HepG2 (cell line): ENCODE measurements around the gene SMG7. TPM values are rescaled to one million over a fixed set of nuclear protein-coding genes. Genes with fewer than 3 reads are reported as not detected.
A peak's percentile ranks its signal among the peaks of the same experiment; 100 is the strongest.

Experiments
- ATAC-seq: fragments of 200-7000 bp; cut with Tn5 transposase; 3 replicates; pipeline ENCODE4 v1.9.1; 2020; ENCODE audit warnings: mild to moderate bottlenecking, moderate library complexity
- BruUV-seq: library from RNA; stranded (reverse); fragments of 400-500 nt; replicated peaks from 2 replicates; lab custom pipeline; 2021; lab: Mats Ljungman, UMichigan
- CTCF ChIA-PET: fragments of 300-600 bp; formaldehyde crosslinking; extraction: SDS; loops from one replicate; lab custom pipeline; 2021; ENCODE audit warnings: low total read pairs, inconsistent platforms, low intra/inter-chr PET ratio; lab: Yijun Ruan, JAX
- POLR2A ChIA-PET: fragments of 350-600 bp; sonication (Branson Sonifier 250); formaldehyde crosslinking; loops from one replicate; lab custom pipeline; 2020; ENCODE audit warnings: antibody characterized with exemption, inconsistent platforms; lab: Yijun Ruan, JAX
- DNase-seq: peaks from one replicate; pipeline ENCODE4 v3.0.0-alpha.2; 2015; ENCODE audit warnings: low spot score
- FAIRE-seq: peaks from 3 replicates; lab custom pipeline; 2011; peaks lifted over from hg19 to GRCh38; lab: Jason Lieb, UNC
- H2AFZ ChIP-seq: one replicate; pipeline ENCODE4 v1.6.1; 2011; ENCODE audit warnings: low read length, inconsistent platforms
- H3K27ac ChIP-seq: fragments of 300-600 bp; 3 replicates; pipeline ENCODE4 v1.8.0; 2011; ENCODE audit warnings: mixed run types, mild to moderate bottlenecking, mixed read lengths, low read length, inconsistent platforms; ENCODE audit not compliant: insufficient read depth; ENCODE audit errors: extremely low read length
- H3K27me3 ChIP-seq, 2 experiments: fragments of 200-600 bp in 1 of 2; 2 replicates in 1 of 2; 3 replicates in 1 of 2; pipeline versions ENCODE4 v1.6.0 to v1.8.0; 2011; ENCODE audit warnings: low read length in 2 of 2, mild to moderate bottlenecking in 2 of 2, moderate library complexity in 2 of 2, inconsistent platforms in 1 of 2; ENCODE audit not compliant: insufficient read depth in 2 of 2, control insufficient read depth in 1 of 2
- H3K36me3 ChIP-seq, 2 experiments: fragments of 200-600 bp in 1 of 2; replicated peaks in 1 of 2; 2 replicates in 1 of 2; 3 replicates in 1 of 2; pipeline versions ENCODE4 v1.5.1 to v1.8.0; 2011; ENCODE audit warnings: low read length in 2 of 2, inconsistent platforms in 1 of 2; ENCODE audit not compliant: insufficient read depth in 2 of 2, control insufficient read depth in 1 of 2
- H3K4me1 ChIP-seq: 2 replicates; pipeline ENCODE4 v1.5.1; 2012; ENCODE audit warnings: low read length, inconsistent platforms; ENCODE audit not compliant: insufficient read depth
- H3K4me2 ChIP-seq: 2 replicates; pipeline ENCODE4 v1.6.0; 2011; ENCODE audit warnings: low read depth, low read length, inconsistent platforms
- H3K4me3 ChIP-seq, 3 experiments: fragments of 200-600 bp in 1 of 3; sonication (generic), shearing (Covaris generic) in 1 of 3; replicated peaks in 1 of 3; 2 replicates each; pipeline ENCODE4 v1.5.1; 2011 to 2016; ENCODE audit warnings: low read length in 3 of 3, inconsistent platforms in 2 of 3, low read depth in 2 of 3, mild to moderate bottlenecking in 2 of 3, control low read depth in 1 of 3, mixed read lengths in 1 of 3; ENCODE audit not compliant: insufficient read depth in 1 of 3
- H3K79me2 ChIP-seq: one replicate; pipeline ENCODE4 v1.6.1; 2011; ENCODE audit warnings: low read length, inconsistent platforms; ENCODE audit not compliant: insufficient read depth
- H3K9ac ChIP-seq: 2 replicates; pipeline ENCODE4 v1.6.0; 2011; ENCODE audit warnings: mild to moderate bottlenecking, low read depth, low read length, inconsistent platforms; ENCODE audit not compliant: insufficient read depth
- H3K9me3 ChIP-seq: 2 replicates; pipeline ENCODE4 v1.5.1; 2012; ENCODE audit warnings: mild to moderate bottlenecking, low read length
- H4K20me1 ChIP-seq: 2 replicates; pipeline ENCODE4 v1.6.0; 2011; ENCODE audit warnings: inconsistent platforms, mild to moderate bottlenecking, low read length, moderate library complexity; ENCODE audit not compliant: insufficient read depth
- BORCS8-MEF2B ChIP-seq: sonication (generic); formaldehyde crosslinking; IDR thresholded peaks from 2 replicates; pipeline ENCODE4 v1.8.0; 2022; ENCODE audit warnings: mild to moderate bottlenecking, missing genetic modification reagents
- ELF3 ChIP-seq: IDR thresholded peaks from 2 replicates; pipeline ENCODE4 v1.6.1; 2016; ENCODE audit warnings: missing genetic modification reagents, missing compliant biosample characterization
- HMG20A ChIP-seq: IDR thresholded peaks from 2 replicates; pipeline ENCODE4 v1.6.1; 2016; ENCODE audit warnings: borderline replicate concordance
- MAFK ChIP-seq, 2 experiments: IDR thresholded peaks in 1 of 2; conservative IDR thresholded peaks in 1 of 2; 2 replicates each; pipeline ENCODE4 v1.6.1; 2011; ENCODE audit warnings: improper control_type of control experiment in 2 of 2, low read length in 2 of 2
- MED1 ChIP-seq: sonication (generic); formaldehyde crosslinking; IDR thresholded peaks from 2 replicates; pipeline ENCODE4 v1.4.0; 2020; ENCODE audit warnings: missing genetic modification reagents
- MEF2D ChIP-seq: sonication (generic); formaldehyde crosslinking; IDR thresholded peaks from 2 replicates; pipeline ENCODE4 v1.5.1; 2020; ENCODE audit warnings: mild to moderate bottlenecking, missing genetic modification reagents
- SMAD3 ChIP-seq: sonication (generic); formaldehyde crosslinking; IDR thresholded peaks from 2 replicates; pipeline ENCODE4 v1.4.0; 2020; ENCODE audit warnings: missing genetic modification reagents
- STAT6 ChIP-seq: sonication (generic); formaldehyde crosslinking; IDR thresholded peaks from 2 replicates; pipeline ENCODE4 v1.4.0; 2020; ENCODE audit warnings: missing genetic modification reagents, mild to moderate bottlenecking, borderline replicate concordance
- ZEB1 ChIP-seq: IDR thresholded peaks from 2 replicates; pipeline ENCODE4 v1.6.1; 2012; ENCODE audit warnings: mild to moderate bottlenecking, low read depth, inconsistent platforms; ENCODE audit not compliant: insufficient replicate concordance
- ZNF121 ChIP-seq: sonication (generic); formaldehyde crosslinking; IDR thresholded peaks from 2 replicates; pipeline ENCODE4 v1.5.0; 2020; ENCODE audit warnings: mild to moderate bottlenecking, missing genetic modification reagents
- ZNF234 ChIP-seq: sonication (generic); formaldehyde crosslinking; conservative IDR thresholded peaks from 2 replicates; pipeline ENCODE4 v1.5.1; 2020; ENCODE audit warnings: mild to moderate bottlenecking, missing genetic modification reagents
- ZNF678 ChIP-seq: sonication (generic); formaldehyde crosslinking; IDR thresholded peaks from 2 replicates; pipeline ENCODE4 v1.4.0; 2020; ENCODE audit warnings: mild to moderate bottlenecking, missing genetic modification reagents
- ZNF709 ChIP-seq: sonication (generic); formaldehyde crosslinking; IDR thresholded peaks from 2 replicates; pipeline ENCODE4 v1.5.0; 2020; ENCODE audit warnings: mild to moderate bottlenecking, missing genetic modification reagents
- ZNF770 ChIP-seq: sonication (generic); formaldehyde crosslinking; IDR thresholded peaks from 2 replicates; pipeline ENCODE4 v1.5.0; 2020; ENCODE audit warnings: mild to moderate bottlenecking, missing genetic modification reagents
- WGBS: methylation state at CpG from one replicate; pipeline ENCODE4 v1.1.6; 2017; ENCODE audit warnings: low lambda C conversion rate; 5-methylcytosine and 5-hydroxymethylcytosine counted together
- in situ Hi-C: cut with HindIII; loops from 2 replicates; pipeline ENCODE4 v1.10.0; 2017; ENCODE audit warnings: low pct_unique_long_range_greater_than_20kb; ENCODE audit not compliant: extremely low pct_ligation_motif_present
- intact Hi-C: fragments of 100-400 bp; cut with micrococcal nuclease; formaldehyde crosslinking; loops from one replicate; pipeline ENCODE4 v1.10.0; 2022; ENCODE audit not compliant: unreplicated experiment
- polyA plus RNA-seq, 8 experiments: library from polyadenylated mRNA; depleted of rRNA in 3 of 8; stranded (reverse) in 7 of 8; unstranded in 1 of 8; fragments of >200 nt; fragmentation: Illumina TruSeq in 4 of 8; extraction: Trizol in 4 of 8; gene quantifications; 2 replicates each; pipeline versions ENCODE4 v1.2.1 to v1.2.3, GENCODE V29; 2011 to 2016; ENCODE audit warnings: low read depth in 4 of 8, missing spikeins in 1 of 8, mixed read lengths in 1 of 8; ENCODE audit not compliant: insufficient read depth in 1 of 8
- total RNA-seq, 5 experiments: library from RNA; depleted of rRNA; stranded (reverse); fragments of >200 nt; fragmentation: Illumina TruSeq; extraction: Trizol; gene quantifications; 2 replicates each; pipeline ENCODE4 v1.2.3, GENCODE V29; 2016; ENCODE audit warnings: low read depth in 1 of 5

Gene SMG7
- total and polyA plus RNA-seq, 2 of the 13 experiments (the other 11 are each of a cell fraction or from before 2014, with no cell fraction given), result 14.9 to 27.9 TPM

GRCh38 chr1:183559061-183559460, 86.8 kb downstream of the SMG7 start:
- Histone ChIP-seq H3K79me2 (no peaks in the 10 kb centered on the region), H3K4me2 (no peak overlapping the region), H3K4me1 (0 out of 2 replicates have a peak, but pooled peaks cover 3% of the 10 kb centered on the region), H3K4me3 (no peak overlapping the region), H3K27me3 (no peaks in the 10 kb centered on the region), H3K9me3 (no peaks in the 10 kb centered on the region), H3K9ac (no peak overlapping the region), H4K20me1 (no peaks in the 10 kb centered on the region), H3K36me3 (no peaks in the 10 kb centered on the region; a peak in 2 of 5 replicates)
- no peak for ATAC-seq
- FAIRE-seq, result no peak
- BruUV-seq, result no TSS peak
- intact Hi-C loops, result no loop called here
- TF ChIP-seq ZNF770 (peak; percentile 86), MEF2D (CRISPR knock-in tag) (no peak), ZNF709 (CRISPR knock-in tag) (no peak), ZNF678 (CRISPR knock-in tag) (no peak), ZNF121 (CRISPR knock-in tag) (0 out of 2 replicates have a peak, but pooled peaks have one; percentile 63), ELF3 (CRISPR knock-in tag) (no peak)
- TF ChIP-seq, all 625 proteins: peak for 2
- ChIA-PET POLR2A (no interaction called here), CTCF (no interaction called here)
- no peak for DNase-seq
- Histone ChIP-seq H3K27ac (no peak overlapping the region), H2AFZ (no peak overlapping the region)
- in situ Hi-C loops, result loop anchor here (25.0 kb wide), 1 partner anchor 272 kb away; no protein-coding TSS in a partner anchor

GRCh38 chr1:183562701-183563100, 90.4 kb downstream of the SMG7 start:
- H3K79me2 ChIP-seq, result no peaks in the 10 kb centered on the region
- 0 out of 2 replicates have a peak, but pooled peaks cover 4% of the 10 kb centered on the region for H3K4me1 ChIP-seq
- 90% methylated on average over 2 of the region's 2 CpGs for WGBS
- intact Hi-C loops (no loop called here), in situ Hi-C loops (loop anchor here (25.0 kb wide), 1 partner anchor 275 kb away; no protein-coding TSS in a partner anchor)
- no peak for ATAC-seq
- no peak overlapping the region for H3K4me3 ChIP-seq
- no peak for DNase-seq
- H2AFZ ChIP-seq, result no peak overlapping the region
- no peak overlapping the region for H3K9ac ChIP-seq
- no peaks in the 10 kb centered on the region for H3K36me3 ChIP-seq
- H3K27ac ChIP-seq, result no peak overlapping the region
- no peaks in the 10 kb centered on the region for H4K20me1 ChIP-seq
- POLR2A ChIA-PET, result interaction anchor here (1.0 kb wide), 1 partner anchor 55 kb away, joined by 3 read pairs; no protein-coding TSS in a partner anchor
- no TSS peak for BruUV-seq
- CTCF ChIA-PET, result no interaction called here
- H3K4me2 ChIP-seq, result no peak overlapping the region
- no peak for FAIRE-seq
- H3K27me3 ChIP-seq, result no peaks in the 10 kb centered on the region
- H3K9me3 ChIP-seq, result no peaks in the 10 kb centered on the region
- no peak for TF ChIP-seq BORCS8-MEF2B (CRISPR knock-in tag)
- TF ChIP-seq MED1 (CRISPR knock-in tag), result no peak
- no peak for TF ChIP-seq ZNF234 (CRISPR knock-in tag)
- TF ChIP-seq HMG20A (CRISPR knock-in tag), result no peak
- TF ChIP-seq MAFK (conservative IDR thresholded peaks at IDR 0.05 in 1 of 2, IDR thresholded peaks at IDR 0.05 in 1 of 2; ENCODE audit: low read length in 2 of 2), result no peak
- TF ChIP-seq STAT6 (CRISPR knock-in tag), result no peak
- no peak for TF ChIP-seq SMAD3
- TF ChIP-seq ZEB1, result no peak
